Ovary (tissue), 9 donors: ENCODE measurements around the gene SNX7. TPM values are rescaled to one million over a fixed set of nuclear protein-coding genes. Genes with fewer than 3 reads are reported as not detected.

ENCODE experiments used
- DNase-seq, 5 donors: peaks; one replicate each; pipeline ENCODE4 v3.0.0-alpha.2; 2019 to 2020
- H3K27ac ChIP-seq, 2 donors: fragments of 200-600 bp; one replicate each; pipeline versions ENCODE4 v1.5.1 to v1.8.0; 2019 to 2022
- H3K27me3 ChIP-seq: fragments of 200-600 bp; one replicate; pipeline ENCODE4 v1.8.0; 2022
- H3K36me3 ChIP-seq: fragments of 200-600 bp; sonication (generic); one replicate; pipeline ENCODE4 v1.5.1; 2019
- H3K4me1 ChIP-seq: one replicate; pipeline ENCODE4 v1.8.1; 2013; ENCODE audit warnings: mild to moderate bottlenecking, moderate library complexity; ENCODE audit not compliant: insufficient read depth
- H3K4me3 ChIP-seq: fragments of 200-600 bp; sonication (generic); one replicate; pipeline ENCODE4 v1.5.1; 2017
- H3K9me3 ChIP-seq, 2 donors: fragments of 200-600 bp in 1 of 2; sonication (generic) in 1 of 2; one replicate each; pipeline versions ENCODE4 v1.5.1 to v1.8.1; 2013 to 2019; ENCODE audit warnings: mild to moderate bottlenecking in 1 of 2, moderate library complexity in 1 of 2
- CTCF ChIP-seq, 3 donors: fragments of 450-650 bp in 2 of 3; fragments of 200-600 bp in 1 of 3; IDR thresholded peaks; one replicate each; pipeline versions ENCODE4 v1.5.1 to v1.8.0; 2016 to 2022; ENCODE audit warnings: antibody characterized with exemption in 3 of 3, mild to moderate bottlenecking in 1 of 3
- EP300 ChIP-seq: sonication (generic); formaldehyde crosslinking; IDR thresholded peaks from one replicate; pipeline ENCODE4 v1.6.1; 2017; ENCODE audit warnings: antibody characterized with exemption
- POLR2A ChIP-seq: fragments of 450-650 bp; IDR thresholded peaks from one replicate; pipeline ENCODE4 v1.6.1; 2017; ENCODE audit warnings: antibody characterized with exemption, mild to moderate bottlenecking, moderate library complexity
- WGBS, 3 donors: extraction: QIAGEN DNeasy Blood & Tissue Kit in 1 of 3; methylation state at CpG; one replicate each; pipeline versions ENCODE4 v1.1.5 to v1.1.7; 2013 to 2017; 5-methylcytosine and 5-hydroxymethylcytosine counted together
- intact Hi-C, 4 donors: fragments of 100-400 bp; cut with DNase I; formaldehyde crosslinking; loops; one replicate each; pipeline versions ENCODE4 v1.11.0 to v1.15.1; 2022 to 2023
- polyA plus RNA-seq, 2 donors: library from polyadenylated mRNA; stranded (reverse); fragments of 200-250 nt in 1 of 2; fragments of 350-450 nt in 1 of 2; fragmentation: Illumina TruSeq in 1 of 2; extraction: RNeasy Lipid Tissue Mini Kit (QIAGEN cat#74804) in 1 of 2; gene quantifications; one replicate each; pipeline ENCODE4 v1.2.3, GENCODE V29; 2013 to 2014
- total RNA-seq, 7 donors: library from RNA; depleted of rRNA in 2 of 7; stranded (reverse); fragments of >200 nt in 2 of 7; fragmentation: NEBNext Ultra II Directional in 3 of 7; extraction: Animal tissue kit (Norgen Biotek cat#: 25700) in 3 of 7; gene quantifications; one replicate each; pipeline versions ENCODE4 v1.1.0 to v1.2.4, GENCODE V29; 2016 to 2023
- donor health status: DM: no; HTN: no; CAD: no; lungs with moderate emphysema.
- donor health status: DM: no; HTN: no; CAD: no.
- donor health status: Bipolar disorder and iron deficiency.
- donor health status: DM: yes; HTN: yes; CAD: no.
- donor health status: DM: no; HTN: no; CAD: no.
- donor health status: DM: yes; HTN: yes; CAD: no.

The SNX7 gene
- total and polyA plus RNA-seq, 9 donors = 5.4 to 33.0 (median 11.7) TPM

DNA sequence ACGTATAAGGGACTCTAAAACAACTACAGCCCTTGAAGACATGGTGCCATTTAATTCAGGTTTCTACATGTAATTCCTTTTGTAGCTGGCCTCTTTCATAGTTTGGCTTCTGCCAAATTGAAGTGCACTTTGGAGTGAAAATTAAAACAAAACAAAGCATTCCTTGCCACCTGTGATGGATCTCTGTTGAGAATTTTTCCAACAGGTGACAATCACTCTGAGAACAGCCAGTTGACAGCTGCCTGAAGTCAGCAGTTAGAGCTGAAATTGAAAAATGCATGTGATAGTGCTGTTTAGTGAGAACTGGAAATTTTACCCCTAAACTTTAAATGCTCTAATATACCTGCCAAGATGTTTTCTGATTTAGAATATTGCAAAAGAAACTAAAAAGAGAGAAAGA is 134.5 kb downstream of the SNX7 start:
- Histone ChIP-seq H3K4me3 (no peak overlapping the region), H3K36me3 (no peaks in the 10 kb centered on the region), H3K27me3 (no peaks in the 10 kb centered on the region), H3K27ac (no peak overlapping the region), H3K9me3 (no peaks in the 10 kb centered on the region), H3K4me1 (no peaks in the 10 kb centered on the region)
- no peak for DNase-seq
- 64 to 73% (median 72%) methylated on average over 1 of the region's 1 CpG for WGBS, 3 donors
- intact Hi-C loops = no loop called here
- TF ChIP-seq POLR2A (no peak), CTCF (IDR thresholded peaks at IDR 0.05) (no peak), EP300 (no peak)

DNA sequence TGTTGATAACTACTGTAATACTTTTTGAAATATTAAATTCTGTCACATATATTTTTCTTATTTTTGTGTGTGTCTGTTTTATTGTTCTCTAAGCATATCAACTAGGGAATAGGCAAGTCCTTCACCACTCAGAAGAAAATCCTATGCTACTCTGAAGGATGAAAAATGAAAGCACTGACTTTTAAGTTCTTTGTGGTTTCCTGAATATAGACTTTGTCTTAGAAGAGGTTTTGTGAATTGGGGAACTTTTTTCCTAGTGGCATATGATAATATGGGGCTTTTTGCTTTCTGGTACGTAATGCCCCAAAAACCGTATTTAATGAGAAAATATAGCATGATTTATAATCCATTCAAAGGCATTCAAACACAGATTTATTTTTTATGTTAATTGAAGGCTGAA is 136.0 kb downstream of the SNX7 start:
- DNase-seq = no peak

More for the DNA sequence above, 136.0 kb downstream of the SNX7 start:
- no peak for TF ChIP-seq CTCF (IDR thresholded peaks at IDR 0.05)
- TF ChIP-seq EP300 = no peak
- TF ChIP-seq POLR2A = no peak
- Histone ChIP-seq H3K27ac (no peak overlapping the region), H3K36me3 (no peaks in the 10 kb centered on the region), H3K27me3 (no peaks in the 10 kb centered on the region), H3K4me1 (no peaks in the 10 kb centered on the region), H3K9me3 (no peaks in the 10 kb centered on the region), H3K4me3 (no peak overlapping the region)
- intact Hi-C loops = no loop called here
- WGBS, 3 donors = 70 to 92% (median 85%) methylated on average over 2 of the region's 2 CpGs
